GM19328 (cell line): ENCODE results near the gene AIP.

ENCODE experiments used
- ATAC-seq: cut with Tn5 transposase; IDR thresholded peaks from one replicate; pipeline ENCODE4 v1.9.1; 2021; ENCODE audit warnings: mild to moderate bottlenecking, moderate library complexity; ENCODE audit not compliant: unreplicated experiment

Gene AIP

DNA sequence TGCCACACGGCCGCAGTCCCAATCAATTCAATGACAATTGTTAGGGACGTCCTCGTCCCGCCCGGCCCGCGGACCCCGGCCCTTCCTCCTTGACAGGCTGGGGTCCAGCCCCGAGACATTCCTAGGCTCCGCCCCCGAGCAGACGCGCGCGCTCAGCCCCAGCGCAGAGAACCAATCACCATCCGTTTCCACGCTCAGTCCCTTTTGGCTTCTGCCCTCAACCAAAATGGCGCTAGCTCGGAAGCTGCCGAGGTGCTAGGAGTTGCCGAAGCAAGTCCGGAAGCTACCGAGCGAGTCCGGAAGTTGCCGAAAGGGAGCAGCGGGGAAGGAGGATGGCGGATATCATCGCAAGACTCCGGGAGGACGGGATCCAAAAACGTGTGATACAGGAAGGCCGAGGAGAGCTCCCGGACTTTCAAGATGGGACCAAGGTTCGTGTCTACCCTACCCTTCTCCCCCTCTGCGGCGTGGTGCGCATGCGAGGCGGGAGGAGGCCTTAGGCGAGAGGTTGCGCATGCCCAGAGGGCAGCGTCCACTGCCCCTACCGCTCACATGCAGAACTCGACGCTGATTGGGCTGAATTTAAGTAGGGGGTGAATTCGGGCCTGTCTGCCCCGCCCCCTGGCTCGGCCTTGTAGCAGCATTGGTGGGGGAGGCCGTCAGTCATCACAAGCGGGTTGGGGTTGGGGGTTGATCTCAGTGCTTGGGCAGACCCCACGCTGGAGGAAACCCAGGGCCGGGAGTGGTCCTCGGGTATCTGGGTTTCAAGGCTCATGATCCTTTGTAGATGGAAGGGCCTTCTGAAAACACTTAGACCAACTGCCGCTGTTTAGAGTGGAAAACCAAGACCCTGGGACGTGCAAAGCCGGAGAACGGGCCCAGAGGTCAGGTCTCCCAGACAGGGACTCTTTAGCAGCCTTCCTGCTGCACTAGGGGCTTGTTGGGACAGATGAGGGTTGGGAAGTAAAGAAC is at the start of gene AIP:
Gene AIP, plus strand, starts transcription at position 200 of the 972 bp plus-strand sequence. Its CDS starts 133 bp downstream, at position 333.
- peak; percentile 59 for ATAC-seq

DNA sequence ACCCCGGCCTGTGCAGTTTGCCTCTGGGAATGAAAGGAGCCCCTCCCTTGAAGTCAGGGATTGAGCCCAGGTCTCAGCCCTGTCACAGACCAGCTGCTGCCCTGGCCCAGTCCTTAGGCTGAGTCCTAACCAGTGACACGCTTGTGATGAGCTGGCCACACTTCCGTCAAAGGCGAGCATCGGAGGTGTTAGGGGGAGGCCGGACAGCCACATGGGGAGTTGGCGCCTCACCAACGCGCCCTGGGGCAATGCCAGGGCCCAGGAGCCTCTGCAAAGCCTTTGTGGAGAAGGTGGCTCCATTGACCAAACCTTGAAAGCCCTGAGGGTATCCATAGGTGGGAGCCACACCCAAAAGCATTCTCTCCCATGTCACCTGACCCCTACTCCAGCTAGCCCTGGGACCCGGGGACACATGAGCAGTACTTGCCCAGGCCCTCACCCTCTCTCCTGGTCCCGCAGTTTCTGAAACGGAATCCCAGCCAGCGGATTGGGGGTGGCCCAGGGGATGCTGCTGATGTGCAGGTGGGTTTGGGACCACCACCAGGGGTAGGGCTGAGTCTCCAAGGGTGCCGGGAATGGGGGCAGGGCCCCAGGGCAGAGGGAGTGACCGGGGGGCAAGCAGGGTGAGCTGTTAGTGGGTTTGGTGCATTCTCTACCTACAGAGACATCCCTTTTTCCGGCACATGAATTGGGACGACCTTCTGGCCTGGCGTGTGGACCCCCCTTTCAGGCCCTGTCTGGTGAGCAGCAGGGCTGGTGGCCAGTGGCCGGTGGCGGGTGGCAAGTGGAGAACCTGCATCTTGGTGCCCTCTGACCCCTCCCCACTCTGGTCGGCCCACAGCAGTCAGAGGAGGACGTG is 49.1 kb upstream of the AIP start:
- no peak for ATAC-seq

DNA sequence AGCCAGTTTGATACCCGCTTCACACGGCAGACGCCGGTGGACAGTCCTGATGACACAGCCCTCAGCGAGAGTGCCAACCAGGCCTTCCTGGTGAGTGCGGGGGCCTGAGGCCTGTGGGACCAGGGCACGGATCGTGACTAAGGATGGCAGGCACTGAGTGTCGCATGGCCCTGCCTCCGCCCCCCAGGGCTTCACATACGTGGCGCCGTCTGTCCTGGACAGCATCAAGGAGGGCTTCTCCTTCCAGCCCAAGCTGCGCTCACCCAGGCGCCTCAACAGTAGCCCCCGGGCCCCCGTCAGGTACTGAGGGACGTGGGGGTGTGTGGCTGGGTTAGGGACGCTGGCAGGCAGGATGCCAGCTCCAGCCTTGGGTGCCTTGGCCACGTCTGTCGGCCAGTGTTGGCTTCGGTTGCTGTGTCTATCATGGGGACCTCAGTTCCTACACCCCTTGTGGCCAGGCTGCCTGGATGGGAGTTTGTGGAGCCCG is 48.4 kb upstream of the AIP start:
- ATAC-seq = no peak

DNA sequence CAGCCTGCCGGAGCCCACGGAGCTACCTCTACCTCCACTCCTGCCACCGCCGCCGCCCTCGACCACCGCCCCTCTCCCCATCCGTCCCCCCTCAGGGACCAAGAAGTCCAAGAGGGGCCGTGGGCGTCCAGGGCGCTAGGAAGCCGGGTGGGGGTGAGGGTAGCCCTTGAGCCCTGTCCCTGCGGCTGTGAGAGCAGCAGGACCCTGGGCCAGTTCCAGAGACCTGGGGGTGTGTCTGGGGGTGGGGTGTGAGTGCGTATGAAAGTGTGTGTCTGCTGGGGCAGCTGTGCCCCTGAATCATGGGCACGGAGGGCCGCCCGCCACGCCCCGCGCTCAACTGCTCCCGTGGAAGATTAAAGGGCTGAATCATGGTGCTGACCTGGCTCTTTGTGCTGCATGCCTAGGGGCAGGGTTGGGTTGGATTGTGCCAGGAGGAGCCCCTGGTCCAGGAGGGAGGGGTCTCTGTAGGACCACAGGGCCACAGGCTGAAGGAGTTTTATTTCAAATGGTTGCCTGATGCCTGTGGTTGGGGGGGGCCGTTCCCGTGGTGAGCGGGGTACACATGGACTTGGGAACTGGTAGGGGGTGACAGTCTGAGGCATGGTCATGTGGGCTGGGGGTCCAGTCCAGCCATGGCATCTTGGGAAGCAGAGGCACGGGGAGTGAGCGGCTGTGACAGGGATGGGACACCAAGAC is 47.6 kb upstream of the AIP start:
- ATAC-seq = no peak

DNA sequence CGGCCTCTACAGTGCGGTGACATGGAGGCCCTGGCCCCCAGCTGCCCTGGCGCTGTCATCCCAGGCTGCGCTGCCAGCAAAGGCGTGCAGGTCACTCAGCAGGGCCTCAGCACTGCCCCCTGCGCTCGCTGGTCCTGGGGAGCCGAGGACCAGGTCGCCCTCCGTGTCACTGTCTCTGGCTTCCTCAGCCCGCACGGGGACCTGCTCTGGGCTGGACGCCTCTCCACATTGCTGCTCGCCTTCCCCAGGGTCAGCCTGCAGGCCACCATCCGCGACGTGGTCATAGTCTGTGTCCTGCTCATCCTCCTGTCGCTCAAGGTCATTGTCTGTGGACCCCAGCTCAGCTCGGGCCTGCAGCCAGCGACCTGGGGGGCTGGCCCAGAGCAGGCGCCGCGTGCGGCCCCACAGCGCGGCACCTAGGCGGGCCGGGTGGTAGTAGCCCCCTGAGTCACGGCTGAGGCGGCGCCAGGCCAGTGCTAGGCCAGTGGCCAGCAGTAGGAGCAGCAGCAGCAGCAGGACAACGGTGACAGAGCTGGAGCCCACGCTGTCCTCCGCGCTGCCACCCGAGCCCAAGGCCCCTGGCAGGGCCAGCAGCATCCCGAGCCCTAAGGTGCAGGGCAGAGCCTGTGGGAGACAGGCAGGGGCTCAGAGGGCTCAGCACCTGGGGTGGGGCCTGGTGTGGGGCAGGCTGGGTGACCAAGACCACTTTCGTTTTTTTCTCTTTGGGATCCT is 46.9 kb upstream of the AIP start:
- no peak for ATAC-seq

DNA sequence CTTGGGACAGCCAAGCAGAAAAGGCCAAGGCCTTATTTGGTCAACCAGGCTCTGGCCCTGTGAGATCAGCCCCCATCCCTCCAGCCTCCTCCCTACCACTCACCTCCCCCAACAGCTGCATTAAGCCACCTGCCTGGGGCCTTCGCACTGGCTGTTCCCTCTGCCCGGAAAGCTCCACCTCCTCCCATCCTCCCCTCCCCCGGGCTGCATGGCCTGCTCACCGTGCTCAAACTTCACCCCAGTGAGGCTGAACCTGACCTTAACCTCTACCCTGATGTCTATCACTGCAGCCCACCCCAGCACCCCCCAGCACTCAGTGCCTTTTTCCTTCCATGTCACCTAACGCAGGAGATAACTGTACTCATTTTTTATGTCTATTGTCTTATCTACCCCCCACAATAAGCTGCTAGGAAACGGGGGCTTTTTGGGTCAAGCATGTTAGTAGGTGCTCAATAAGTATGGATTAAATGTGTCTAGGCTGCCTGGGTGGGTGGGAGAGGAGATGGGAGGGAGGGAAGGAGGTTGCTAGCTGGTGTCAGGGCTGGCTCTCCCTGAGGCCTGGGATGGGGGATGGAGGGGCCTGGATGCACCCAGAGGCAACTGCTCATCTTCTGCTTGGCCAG is 46.3 kb upstream of the AIP start:
- peak; percentile 35 for ATAC-seq

DNA sequence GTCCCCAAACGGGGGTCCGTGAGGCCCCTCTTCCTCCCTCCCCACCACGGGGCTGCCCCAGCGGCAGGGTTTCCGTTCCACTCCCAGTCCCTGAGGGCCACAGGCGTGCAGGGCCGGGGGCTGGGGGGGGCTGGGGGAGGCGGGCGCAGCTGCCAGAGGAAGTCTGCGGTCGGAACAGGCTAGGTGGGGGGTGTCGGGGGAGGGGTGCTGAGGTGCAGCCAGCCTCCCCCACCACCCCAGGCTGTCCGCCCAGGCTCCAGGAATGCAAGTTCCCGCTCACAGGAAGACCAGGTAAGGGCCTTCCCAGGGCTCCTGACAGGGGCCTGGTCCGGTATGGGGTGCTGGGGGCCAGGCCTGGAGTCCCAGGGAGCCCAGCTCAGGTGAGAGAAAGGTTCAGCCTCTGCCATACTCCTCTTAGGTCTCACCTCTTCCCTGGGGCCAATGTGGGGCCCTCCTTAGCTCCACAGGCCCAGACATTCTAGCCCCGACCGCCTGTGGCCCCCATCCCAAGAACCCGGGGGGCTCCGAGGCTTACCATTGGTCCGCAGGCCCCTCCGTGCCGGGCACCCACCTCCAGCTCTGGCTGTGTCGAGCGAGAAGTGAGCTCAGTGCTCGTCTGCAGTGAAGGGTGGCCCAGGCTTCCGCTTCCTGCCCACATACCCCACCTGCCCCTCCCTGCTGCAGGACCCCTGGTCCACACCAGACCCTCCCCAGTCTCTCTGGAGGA is 45.6 kb upstream of the AIP start, which contains the start of gene PTPRCAP:
Gene PTPRCAP, minus strand, starts transcription at position 601 of the 727 bp plus-strand sequence. Its CDS starts 63 bp downstream, at position 538.
- peak; percentile 33 for ATAC-seq

DNA sequence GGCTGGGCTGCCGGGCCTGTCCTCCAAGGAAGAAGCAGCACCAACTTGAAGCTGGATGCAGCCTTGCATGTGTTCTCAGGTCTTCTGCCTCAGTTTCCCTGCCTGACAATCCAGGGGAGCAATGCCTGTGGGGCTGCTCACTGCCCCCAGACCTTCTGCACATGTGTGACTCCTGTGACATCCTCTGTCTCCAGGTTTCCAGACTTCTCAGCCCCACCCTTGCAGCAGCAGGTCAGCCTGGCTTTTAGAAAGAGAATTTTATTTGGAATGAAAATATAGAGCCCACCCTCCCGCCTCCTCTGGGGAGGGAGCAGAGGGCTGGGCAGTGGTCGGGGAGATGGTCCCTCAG is 45.0 kb upstream of the AIP start:
- ATAC-seq = no peak

DNA sequence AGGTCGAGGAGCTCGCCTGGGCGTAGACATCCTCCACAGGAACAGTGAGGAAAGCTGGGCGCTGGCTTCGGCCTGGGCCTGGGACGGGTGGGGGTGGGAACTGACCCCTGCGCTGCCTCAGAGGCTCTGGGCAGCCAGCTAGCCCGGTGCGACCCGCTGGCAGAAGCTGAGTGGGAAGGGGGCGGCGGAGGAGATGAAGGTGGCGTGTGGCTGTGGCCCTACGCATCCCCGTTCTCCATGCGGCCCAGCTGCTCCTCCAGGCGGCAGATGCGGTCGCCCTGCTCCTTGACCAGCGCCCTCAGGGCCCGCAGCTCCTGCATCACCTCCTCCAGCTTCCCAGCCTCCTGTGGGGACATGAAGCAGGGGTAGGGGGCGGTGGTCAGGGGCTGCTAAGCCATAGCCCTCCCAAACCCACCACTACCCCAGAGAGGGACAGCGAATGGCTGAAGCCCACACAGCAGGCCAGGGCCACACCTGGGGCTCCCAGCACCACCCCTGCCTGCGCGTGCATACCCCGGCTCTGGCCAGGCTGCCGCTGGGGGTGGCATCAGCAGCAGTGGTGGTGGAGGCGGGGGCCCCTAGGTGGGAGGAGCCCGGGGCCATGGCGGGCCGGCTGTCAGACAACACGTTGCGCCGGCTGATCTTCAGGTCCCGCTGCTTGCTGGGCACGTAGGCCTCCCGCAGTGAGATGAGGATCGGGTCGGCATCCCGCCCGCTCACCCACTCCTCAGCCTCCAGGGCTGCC is 44.5 kb upstream of the AIP start:
- ATAC-seq = no peak

DNA sequence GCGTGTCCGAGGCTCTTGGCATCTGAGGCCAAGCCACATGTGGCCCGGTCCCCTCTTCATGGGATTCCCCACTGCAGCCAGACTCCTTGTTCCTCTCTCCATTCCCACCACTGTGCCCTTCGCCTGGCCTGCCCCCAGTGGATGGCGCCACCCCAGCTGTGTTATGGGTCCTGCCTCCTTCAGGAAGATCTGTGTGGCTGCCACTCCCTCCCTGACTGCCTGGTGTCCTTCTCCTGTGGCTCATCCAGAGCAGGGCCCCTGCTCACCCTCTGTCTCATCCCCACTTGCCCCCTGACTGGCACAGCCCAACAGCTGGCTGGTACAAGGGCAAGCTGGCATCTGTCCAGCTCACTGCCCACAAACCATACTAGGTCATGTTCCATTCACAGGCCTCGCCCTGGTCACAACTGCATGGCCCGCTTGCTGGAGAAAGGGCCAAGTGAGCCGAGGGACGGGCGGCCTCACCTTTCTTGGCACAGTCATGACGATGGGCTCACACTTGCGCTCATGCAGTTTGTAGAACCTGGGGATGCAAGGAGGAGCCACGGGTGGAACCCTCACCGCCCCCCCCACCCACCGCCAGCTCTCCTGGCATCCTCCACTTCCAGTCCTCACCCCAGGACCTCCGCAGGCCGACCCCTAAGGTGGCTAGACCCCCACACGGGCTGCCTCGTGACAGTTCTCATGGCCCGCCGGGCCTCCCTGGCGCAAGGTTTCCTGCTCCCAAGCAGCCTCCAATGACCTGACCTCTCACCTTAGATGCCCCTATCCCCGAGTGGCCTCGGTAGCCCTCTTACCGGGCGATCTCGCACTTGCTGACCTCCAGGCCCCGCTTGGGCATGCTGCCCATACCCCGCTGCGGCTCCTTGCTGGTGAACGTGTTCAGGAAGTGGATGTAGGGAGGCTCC is 43.3 kb upstream of the AIP start:
- no peak for ATAC-seq

DNA sequence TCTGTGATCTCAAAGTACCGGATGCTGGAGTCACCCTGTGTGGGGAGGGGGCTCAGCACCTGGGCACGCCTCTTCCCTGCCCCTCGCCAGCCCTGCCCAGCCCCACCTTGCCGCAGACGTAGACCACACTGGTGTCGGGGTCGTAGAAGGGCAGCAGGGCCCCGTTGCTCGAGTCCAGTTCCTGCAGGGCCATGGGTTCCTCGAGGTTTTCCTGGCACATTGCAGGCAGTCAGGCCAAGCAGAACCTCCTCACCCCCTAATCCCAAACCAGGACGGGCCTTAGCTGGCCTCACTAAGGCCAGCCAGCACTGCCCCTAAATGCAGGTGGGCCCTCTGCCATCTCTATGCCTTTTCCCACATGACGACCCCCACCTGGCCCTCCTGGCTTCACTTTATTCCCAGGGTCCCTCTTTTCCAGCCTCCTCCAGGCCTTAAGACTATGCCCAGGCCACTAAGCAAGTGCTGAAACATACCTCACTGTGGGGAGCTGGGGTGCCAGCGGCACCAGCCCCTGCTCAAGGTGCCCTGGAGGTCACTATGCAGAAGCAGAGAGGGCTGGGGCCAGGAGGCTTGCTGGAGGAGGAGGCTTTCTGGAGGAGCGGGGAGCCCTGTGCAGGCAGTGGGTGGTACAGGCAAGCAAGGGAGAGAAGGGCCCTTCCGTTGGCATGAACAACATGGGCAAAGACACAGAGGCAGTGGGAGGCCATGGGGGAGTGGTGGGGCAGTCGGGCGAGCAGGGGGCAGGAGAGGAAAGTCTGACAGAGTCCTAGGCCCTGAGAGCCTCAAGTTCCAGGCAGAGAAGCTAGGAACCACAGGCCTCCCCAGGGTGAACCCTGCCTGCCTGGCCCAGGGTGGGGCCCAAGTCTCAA is 42.4 kb upstream of the AIP start:
- ATAC-seq = no peak

DNA sequence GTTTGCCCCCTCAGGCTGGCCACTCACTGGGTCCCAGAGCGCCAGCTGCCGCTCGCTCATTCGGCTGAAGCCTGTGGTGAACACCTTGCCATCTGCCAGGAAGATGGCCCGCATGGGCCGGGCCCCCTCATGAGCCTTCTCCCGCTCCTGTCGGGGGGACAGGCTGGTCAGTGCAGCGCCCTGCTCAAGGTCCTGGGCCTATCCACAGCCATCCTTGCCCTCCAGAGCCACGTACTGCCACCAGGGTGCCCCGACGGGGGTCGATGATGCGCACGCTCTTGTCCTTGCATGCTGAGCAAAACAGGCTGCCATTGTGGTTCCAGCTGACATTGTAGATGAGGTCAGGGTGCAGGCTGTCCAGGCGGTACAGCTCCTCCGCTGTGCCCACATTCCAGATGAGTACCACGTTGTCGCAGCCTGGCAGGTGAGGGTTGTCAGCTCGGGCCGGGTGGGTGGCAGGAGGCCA is 41.7 kb upstream of the AIP start:
- ATAC-seq = no peak

DNA sequence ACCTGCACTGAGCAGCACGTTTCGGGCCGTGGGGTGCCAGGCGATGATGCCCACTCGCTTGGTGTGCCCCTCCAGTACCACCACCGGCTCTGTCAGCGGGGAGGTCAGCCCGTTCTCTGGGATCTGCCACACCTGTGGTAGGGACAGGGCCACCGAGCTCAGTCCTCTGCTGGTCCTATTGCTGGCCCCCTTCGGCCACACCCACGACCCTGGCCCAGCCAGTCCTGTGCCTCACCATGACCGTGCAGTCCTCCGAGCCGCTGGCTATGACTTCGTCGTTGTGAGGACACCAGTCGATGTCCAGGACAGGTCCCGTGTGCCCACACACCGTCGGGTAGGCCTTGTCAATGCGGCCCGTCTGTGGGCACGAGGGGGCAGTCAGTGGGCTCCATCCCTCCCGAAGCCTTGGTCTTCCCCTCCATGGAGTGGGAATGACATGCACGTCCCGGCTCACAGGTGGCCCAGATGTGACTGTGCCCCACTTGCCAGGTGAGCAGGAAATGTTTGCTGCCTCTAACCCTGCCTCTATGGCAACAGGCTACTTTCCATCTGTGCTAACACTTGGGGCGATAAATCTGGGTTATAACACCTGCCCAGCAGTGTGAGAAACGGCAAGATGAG is 41.0 kb upstream of the AIP start:
- ATAC-seq = no peak

DNA sequence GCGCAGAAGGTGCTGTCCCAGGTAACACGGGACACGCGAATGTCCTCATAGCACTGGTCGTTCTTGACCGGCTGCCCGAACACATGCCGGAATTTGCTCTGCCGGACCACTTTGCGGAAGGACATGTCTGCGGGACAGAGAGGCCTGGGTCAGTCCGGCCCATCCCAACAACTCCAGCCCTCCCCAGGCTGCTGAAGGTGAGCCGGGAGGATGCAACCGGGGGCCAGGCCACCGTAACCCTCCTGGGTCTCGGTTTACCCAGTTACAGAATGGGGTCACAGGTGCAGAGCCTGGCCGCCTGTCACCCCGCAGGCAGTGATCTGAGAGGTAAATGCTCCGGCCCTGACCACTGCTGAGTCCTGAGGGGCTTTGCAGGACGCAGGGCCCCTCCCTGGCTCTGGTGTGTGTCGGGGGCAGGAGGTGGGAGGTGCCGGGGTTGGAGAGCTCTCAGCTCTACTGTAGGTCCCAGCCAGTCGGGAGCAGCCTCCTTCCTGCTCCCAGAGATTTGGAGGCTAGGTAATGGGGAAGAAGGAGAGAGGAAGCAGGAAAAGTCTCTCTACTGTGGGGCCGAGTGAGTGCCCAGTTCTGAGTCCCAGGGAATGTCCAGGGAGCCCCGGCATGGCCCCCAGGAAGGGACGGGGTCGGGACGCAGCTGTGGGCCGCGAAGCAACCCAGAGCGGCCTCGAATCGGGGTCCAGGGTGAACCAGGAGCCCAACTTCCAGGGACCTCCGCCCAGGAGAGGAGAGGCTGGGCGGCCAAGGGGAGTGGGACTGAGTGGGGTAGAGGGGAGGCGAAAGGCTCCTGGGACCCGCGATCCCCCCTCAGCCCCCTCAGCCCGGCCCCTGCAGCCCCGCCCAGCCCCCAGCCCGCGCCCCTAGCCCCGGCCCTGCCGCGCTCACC is 40.1 kb upstream of the AIP start:
- ATAC-seq = no peak

DNA sequence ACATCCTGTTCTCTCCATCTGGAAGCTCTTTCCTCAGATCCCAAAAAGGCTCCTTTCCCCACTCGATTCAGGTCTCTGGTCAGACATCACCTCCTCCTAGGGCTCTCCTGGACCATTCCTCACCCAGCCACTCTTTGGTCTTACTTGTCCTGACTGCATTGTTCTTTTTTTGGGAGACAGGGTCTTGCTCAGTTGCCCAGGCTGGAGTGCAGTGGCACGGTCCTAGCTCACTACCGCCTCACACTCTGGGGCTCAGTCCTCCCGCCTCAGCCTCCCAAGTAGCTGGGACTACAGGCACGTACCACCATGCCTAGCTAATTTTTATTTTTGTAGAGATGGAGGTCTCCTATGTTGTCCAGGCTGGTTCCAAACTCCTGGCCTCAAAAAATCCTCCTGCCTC is 37.3 kb upstream of the AIP start:
- ATAC-seq = no peak
